Fibroblast of skin of left quadriceps (primary cell): ENCODE results near the gene CHAF1A.

Source experiments
- DNase-seq, 2 experiments: peaks; one replicate each; pipeline ENCODE4 v3.0.0-alpha.2; 2013; ENCODE audit warnings: low read depth in 2 of 2

Gene CHAF1A

DNA sequence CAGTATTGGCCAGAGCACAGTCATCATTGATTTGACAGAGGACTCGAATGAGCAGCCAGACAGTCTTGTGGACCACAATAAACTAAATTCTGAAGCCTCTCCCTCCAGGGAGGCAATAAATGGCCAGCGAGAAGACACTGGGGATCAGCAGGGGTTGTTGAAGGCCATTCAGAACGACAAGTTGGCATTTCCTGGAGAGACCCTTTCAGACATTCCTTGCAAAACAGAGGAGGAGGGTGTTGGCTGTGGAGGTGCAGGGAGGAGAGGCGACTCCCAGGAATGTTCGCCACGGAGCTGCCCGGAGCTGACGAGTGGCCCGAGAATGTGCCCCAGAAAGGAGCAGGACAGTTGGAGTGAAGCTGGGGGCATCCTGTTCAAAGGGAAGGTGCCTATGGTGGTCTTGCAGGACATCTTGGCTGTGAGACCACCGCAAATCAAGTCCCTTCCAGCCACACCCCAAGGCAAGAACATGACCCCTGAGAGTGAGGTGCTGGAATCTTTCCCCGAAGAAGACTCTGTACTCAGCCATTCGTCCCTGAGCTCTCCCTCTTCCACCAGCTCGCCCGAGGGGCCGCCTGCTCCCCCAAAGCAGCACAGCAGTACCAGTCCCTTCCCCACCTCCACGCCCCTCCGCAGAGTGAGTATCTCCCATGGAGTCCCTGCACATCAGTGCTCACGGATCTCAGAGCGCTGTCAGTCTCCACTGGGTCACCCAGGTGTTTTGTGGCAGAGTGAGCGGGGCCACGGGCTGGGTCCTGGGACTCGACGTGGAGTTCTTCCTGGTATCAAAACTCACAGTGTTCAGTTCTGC is 6.9 kb downstream of the CHAF1A start:
- no peak for DNase-seq

DNA sequence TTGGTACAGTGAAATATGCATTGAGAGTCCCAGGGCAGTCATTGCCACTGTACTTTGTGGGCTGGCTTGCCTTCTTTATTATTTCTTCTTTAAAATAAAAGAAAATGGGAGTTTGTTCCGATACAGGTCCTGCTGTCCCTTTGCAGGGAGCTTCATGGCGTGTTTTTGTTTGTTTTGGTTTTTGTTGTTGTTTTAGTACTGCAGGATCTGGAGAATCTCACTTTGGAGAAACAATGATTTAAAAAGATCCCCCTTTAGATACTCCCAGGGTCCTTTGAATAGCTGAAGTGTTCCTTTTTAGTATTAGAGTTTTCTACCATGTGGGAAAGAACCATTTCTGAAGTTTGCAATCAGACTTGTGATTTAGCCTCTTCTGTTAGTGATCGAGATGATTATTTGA is 11.1 kb downstream of the CHAF1A start:
- no peak for DNase-seq

GRCh38 chr19:4414144-4414799 is 11.8 kb downstream of the CHAF1A start:
- no peak for DNase-seq

GRCh38 chr19:4414800-4415321 is 12.4 kb downstream of the CHAF1A start:
- DNase-seq, result no peak

DNA sequence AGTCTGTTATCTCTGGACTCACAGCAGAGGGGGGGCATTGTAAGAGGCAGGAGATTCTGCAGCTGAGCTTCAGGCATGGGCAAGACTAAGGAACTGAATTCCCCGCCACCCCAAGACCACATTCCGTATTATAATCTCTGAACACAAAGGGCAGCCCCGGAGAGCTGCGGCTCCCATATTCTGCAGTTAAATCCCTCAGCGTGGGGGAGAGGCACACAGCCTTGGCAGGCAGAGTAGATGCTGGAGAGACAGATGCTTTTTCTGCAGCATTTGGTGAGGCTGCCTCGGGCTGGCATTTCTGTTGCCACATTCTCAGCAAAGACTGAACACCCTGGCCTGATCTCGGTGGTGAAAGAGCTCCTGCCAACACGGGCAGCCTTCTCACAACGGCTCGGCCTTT is 12.9 kb downstream of the CHAF1A start:
- no peak for DNase-seq

GRCh38 chr19:4416268-4416667 is 13.8 kb downstream of the CHAF1A start:
- DNase-seq, result no peak

DNA sequence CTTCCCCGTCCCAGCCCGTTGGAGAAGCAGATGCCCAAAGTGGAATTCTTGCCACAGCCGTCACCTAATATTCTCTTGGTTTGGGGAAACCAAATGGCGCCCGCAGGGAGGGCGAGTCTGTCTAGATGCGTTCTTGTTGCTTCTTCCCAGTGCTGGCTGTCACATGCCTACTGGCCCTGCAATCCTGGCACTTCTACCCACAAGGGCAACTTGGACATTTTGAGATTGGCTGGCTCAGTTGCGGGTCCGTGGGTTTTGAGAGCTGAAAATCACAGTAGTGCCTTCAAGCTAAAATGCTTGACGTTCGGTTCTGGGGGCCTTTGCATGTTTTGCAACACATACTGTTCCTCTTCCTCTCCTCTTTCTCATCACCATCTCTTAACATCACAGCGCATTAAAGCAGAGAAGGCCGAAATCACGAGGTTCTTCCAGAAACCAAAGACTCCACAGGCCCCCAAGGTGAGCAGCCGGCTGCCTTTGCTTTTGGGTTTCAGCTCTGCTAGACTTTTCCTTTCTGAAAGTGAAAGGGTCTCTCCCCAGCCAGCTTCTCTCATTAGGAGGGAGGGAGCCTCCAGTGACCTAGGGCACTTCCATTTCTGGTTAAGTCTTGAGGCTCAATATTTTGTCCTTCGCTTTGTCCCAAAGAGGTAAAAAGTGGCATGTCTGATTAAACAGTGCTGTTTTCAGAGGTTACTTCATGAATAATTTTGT is 21.1 kb downstream of the CHAF1A start:
- DNase-seq, result no peak

- peak; percentile 71 to 72 for DNase-seq
These were observed 23.1 kb downstream of the CHAF1A start for GRCh38 chr19:4425537-4425936.

- DNase-seq, result no peak
These were observed 26.0 kb downstream of the CHAF1A start for GRCh38 chr19:4428326-4428975.

GRCh38 chr19:4429256-4429655 is 26.8 kb downstream of the CHAF1A start:
- no peak for DNase-seq

GRCh38 chr19:4429771-4430171 is 27.3 kb downstream of the CHAF1A start:
- no peak for DNase-seq

DNA sequence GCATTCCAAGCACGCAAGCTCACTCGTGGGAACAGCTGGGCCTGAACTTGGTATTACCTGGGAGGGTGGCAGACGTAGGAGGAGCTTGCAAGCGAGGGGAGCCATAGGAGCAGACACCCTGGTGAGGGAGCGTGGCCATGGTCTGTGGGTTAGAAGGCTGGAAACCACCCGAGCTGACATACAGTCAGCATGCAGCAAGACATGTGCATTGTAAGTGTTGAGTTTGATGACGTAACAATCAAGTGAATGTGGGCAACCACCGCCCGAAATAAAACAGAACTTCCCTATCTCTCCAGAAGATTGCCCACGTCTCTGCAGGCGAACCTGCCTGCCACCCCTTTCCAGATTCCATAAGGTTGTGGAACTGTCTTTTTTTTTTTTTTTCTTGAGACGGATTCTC is 28.3 kb downstream of the CHAF1A start:
- no peak for DNase-seq

DNA sequence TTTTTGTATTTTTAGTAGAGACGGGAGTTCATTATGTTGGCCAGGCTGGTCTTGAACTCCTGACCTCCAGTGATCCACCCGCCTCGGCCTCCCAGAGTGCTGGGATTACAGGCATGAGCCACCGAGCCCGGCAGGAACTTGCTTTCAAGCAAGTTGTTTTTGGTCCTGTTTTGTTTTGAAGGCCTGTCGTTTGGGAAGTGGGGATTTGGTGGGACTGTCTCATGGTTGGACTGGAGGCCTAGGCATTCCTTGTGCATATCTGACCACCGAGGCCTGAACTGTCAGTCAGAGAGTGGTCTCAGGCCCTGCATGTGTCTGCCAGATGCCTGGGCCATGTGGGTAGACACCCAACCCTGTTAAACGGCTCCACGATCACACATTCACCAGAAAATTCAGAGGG is 28.9 kb downstream of the CHAF1A start:
- no peak for DNase-seq

- DNase-seq, result no peak
These were observed 29.6 kb downstream of the CHAF1A start for GRCh38 chr19:4431808-4432674.

- DNase-seq, result no peak
These were observed 30.6 kb downstream of the CHAF1A start for GRCh38 chr19:4432918-4433506.

- DNase-seq, result no peak
These were observed 32.0 kb downstream of the CHAF1A start for GRCh38 chr19:4434391-4434790.

DNA sequence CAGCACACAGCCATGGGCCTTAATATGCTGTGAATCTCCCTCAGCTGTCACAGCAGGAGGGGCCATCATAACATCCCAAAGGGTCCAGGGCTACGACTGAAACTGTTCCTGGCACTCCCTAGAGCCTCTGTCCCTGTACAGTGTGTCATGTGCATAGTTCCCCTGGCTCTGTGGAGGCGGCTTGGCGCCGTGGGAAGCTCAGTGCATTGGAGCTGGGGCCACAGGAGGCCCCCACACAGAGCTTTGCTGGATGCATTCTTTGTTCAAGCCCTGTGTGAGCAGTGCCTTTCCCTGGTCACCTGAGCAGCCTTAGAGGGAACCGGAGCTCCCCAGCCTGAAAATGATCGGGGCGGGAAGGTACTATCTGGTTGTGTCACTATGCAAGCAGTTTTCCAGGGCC is 33.8 kb downstream of the CHAF1A start:
- DNase-seq, result no peak

- no peak for DNase-seq
These were observed 34.7 kb downstream of the CHAF1A start for GRCh38 chr19:4437103-4437502.

DNA sequence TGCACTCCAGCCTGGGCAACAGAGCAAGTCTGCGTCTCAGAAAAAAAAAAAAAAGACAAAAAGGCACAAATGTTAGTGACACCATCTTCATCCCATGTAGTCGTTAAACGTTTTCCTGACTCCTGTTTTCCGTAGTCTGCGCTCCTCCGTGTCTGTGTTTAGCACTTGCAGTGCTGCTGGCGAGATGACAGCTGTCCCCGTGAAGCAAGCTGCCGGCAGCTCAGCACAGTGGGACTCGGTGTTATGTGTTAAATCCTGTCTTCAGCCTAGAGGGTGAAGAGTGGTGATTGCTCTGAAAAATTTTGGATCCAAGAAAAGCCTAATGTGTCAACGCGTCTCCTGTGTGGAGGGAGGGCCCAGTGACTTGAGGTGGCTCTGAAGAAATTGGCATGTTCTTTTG is 36.8 kb downstream of the CHAF1A start:
- DNase-seq, result no peak

DNA sequence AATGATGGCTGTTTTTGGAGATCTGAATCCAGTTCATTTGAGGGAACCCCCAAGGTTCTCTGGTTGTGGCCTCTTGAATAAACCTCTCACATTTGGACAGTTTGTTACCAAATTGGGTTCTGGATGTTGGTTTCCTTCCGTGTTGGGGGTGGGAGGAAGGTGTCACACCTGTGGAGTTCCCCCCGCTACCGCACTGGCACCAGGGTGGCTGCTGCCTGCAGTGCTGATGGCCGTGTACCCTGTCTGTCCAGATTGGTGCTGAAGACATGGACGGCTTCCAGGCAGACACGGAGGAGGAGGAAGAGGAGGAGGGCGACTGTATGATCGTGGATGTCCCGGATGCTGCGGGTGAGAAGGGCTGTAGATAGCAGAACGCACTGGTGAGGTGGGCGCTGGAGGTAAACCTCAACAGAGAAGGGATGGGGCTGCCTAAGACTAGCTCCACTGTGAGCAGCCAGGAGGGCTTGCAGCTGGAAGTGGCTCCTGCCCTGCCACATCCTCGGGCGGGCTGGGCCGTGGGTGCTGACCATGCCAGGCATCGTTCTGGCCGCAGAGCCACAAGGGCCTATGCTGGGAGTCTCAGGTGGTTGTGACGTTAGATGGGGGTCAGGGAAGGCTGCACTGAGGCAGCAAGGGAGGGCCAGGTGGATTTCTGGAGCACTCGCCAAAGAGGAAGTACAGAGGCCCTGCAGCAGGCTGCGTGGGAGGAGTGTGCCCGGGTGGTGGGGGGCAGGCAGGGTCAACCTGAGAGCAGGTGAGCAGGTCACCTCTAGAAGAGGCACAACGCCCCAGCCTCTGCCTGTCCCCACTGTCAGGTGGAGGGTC is 39.8 kb downstream of the CHAF1A start:
- DNase-seq, result no peak
